Measurements from ENCODE around the gene SMARCAD1.
"Not testable (repeated sequence)": the region's sequence is repeated elsewhere in the genome, so short reads cannot be mapped to it uniquely, and the experiment has no call there.

The SMARCAD1 gene

DNA sequence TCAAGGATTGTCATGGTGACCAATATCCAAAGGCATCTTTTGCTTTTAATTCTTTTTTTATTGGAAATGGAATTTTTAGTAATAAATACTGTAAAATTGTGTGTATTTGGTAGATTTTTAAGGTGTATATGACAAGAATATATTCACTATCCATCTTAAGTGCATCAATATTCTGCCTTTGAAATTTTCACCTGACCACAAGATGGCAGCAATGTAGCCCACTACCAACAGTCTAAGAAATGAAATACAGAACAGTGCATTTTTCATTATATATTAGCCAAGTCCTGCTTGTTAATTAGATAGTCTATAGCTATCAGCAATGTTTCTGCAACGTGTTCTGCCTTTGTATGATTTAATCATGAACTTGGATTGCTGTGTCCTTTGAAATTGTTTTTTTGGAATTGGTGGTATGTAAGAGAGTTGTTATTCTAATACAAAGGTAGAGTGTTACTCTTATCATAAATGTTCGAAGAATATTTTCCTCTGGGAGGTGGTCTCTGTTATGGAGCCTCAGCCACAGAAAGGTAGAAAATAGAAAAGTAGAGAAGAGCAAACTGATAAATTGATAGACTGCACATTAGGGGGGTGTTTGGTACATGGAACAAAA lies 96.8 kb downstream of the SMARCAD1 start:
- DNase-seq, result peak; percentile 68

DNA sequence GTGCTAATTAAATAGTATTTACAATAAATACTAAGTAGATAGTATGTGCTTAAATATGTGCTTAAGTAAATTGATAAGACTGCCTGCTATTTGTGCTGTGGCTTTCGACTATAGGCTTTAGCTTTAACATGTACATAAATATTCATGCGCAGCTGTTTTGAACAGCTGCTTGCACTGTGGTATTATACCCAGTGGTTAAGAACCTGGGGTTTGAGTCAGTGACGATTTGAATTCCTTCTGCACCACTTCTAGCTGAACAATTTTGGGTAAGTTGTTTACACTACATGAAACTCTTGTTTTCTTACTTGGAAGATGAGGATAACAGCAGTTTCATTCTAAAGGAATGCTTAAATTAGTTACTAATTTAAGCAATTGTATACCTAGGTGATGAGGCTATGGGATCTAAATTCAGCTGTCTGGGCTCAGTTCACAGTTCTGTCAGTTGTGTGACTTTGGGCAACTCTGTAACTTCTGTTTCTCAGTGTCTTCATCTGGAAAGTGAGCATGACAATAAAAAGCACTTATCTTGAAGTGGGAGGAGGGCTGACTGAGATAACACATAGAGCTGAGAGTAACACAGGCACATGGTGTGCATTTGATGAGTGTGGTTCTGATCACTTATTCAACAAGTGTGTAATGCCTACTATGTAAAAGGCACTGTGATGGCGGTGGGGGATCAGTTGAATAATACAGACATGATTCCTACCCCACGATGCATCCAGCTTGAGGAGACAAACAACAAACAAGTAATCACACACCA lies 98.0 kb downstream of the SMARCAD1 start:
- DNase-seq, result peak; percentile 56

DNA sequence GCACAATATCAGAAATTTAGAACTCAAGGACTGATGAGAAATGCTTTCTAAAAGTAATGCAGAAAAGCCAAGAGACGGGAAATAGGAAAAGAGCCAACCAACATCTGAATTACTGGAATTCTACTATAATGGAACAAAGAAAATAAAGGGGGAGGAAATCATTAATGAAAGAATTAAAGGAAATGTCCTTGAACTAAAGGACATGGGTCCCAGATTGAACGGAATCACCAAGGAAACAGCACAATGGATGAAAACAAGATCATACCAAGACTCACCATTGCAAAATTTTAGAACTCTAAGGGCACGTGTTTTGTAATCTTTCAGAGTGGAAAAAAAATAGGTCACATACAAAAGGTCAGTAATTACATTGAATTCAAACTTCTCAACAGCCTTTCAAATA lies 99.0 kb downstream of the SMARCAD1 start:
- DNase-seq, result no peak

DNA sequence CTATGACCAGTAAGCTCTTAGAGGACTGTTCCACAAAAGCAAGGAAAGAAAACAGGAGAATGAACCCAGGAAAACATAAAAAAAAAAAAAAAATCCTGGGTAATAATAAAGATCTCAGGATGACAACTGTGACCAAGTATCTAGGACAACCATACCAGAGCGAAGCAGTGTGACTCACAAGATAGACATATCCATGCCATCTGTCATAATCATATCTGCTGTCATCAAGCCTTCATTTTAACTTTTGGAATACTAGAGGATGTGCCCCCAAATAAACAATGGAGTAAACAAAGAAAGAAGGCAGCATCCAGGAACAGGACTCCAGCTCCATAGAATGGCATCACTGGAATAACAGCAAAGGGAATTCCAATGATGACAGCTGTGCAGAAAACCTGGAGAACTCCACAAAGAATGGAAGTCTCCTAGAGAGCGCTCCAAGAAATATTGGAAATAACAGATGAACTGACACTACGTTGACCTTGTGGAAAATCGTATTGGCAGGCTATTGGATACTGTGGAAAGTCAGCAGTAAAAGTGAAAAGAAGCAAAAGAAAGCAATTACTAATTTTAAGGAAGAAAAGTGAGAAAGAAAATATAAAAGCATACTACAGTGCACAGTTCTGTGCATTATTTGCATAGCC lies 99.7 kb downstream of the SMARCAD1 start:
- DNase-seq, result no peak

DNA sequence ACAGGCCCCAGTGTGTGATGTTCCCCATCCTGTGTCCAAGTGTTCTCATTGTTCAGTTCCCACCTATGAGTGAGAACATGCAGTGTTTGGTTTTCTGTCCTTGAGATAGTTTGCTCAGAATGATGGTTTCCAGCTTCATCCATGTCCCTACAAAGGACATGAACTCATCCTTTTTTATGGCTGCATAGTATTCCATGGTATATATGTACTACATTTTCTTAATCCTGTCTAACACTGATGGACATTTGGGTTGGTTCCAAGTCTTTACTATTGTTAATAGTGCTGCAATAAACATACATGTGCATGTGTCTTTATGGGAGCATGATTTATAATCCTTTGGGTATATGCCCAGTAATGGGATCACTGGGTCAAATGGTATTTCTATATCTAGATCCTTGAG lies 112.3 kb downstream of the SMARCAD1 start:
- not testable (repeated sequence) for DNase-seq

DNA sequence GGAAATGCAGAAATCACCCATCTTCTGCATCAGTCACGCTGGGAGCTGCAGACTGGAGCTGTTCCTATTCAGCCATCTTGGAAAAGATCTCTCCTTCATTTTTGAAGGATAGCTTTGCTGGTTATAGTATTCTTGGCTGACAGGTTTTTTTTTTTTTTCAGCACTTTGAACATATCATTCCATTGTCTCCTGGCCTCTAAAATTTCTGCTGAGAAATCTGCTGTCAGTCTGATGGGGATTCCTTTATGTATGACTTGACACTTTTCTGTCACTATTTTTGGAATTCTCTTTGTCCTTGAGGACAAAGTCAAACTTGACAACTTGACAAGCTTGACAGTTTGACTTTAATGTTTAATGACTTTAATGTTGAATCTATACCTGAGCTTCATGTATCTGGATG lies 118.2 kb downstream of the SMARCAD1 start:
- peak; percentile 22 for DNase-seq

DNA sequence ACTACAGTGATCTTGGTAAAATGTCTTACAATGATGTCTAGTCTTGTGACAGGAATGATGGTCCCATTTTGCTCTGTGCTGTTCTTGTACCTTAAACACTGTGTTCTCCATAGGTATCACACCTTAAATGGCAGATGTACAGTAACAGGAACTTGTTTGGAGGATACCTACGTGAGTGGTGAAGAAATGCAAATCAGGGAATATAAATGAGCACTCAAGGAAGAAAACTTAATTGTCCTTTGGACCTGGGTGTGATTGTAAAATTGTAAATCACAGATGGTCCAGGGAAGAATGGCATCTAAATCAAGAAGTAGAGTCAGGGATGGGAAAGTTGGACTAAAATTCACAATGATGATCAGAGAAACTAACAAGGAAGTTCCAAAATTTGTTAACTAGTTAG lies 122.3 kb downstream of the SMARCAD1 start:
- DNase-seq, result no peak

DNA sequence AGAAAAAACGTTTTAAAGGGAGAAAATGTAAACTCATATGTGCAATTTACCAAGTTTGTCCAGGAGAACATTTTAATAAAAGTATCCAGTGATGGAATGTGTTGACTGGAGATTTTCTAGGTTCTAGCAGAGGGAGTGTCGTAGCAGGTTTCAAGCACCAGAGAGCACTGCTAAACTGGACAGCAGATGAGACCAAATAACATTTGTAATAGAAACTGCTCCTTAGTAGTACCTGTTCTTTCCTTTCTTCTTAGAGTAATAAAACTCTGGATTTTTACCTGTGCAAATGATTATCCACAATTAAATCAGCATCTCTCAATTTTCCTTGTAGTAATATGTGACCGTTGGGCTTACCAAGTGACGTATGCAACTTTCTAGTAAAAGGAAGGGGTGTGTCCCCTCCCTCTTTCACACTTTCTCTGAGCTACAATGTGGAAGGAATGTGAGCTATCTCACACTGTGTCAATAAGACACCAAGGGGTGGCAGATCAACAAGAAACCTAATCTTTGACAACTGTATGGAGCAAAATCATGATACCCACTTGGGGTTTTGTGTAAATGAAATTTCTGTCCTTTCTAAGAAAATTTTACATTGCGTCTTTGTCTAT lies 125.4 kb downstream of the SMARCAD1 start:
- peak; percentile 31 for DNase-seq

DNA sequence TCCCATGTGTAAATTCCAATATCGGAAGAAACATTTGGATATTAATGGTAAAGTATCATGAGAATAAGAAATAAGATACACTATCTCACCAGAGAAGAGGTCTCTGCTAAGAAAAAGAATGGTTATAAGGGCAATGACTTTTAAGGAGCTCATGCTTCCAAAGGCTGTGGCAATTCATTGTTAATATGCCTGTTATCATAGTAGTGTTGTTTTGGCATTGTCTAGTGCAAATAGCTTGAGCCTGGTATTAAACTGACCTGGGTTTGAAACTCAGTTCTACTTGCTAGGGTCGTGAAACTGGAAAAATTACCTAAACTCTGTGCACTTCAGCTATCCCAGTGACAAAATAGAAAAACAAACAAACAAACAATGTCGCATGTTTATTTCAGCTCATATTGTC lies 126.2 kb downstream of the SMARCAD1 start:
- DNase-seq, result no peak

DNA sequence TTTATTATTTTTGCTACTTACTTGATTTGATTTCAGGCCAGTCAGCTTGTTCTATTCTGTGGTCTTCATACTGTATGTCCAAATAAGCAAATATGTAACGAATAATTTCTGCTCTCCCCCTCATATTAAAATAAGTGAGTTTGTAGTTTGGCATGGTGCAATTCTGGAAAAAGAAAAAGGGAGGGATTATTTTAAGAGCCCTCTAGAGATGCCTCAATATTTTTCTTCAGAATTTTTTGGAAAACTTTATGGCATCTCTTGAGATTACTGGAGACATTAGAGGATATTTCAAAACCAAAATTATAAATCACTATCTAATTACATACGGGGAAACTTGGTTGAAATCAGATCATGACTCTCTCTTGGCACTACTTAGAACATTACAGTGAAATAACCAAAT lies 126.8 kb downstream of the SMARCAD1 start:
- DNase-seq, result no peak

DNA sequence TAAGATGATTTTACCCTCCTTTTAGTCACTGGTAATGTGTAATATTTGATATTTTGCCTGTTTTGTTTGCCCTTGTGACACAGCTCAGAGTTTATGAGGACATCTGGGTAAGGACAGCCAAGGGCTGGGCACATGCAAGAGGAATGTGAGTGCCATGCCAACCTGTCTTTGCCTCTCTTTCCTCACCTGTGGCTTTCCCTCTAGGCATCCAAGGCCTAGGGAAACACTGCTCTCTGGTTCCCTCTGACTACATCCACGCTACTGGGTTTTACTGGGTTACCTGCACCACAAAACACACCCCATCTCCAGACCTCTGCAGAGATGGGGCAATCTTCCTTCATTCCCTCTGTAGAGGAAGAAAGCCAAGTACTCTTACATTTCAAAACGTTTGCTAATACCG lies 127.3 kb downstream of the SMARCAD1 start:
- DNase-seq, result no peak

DNA sequence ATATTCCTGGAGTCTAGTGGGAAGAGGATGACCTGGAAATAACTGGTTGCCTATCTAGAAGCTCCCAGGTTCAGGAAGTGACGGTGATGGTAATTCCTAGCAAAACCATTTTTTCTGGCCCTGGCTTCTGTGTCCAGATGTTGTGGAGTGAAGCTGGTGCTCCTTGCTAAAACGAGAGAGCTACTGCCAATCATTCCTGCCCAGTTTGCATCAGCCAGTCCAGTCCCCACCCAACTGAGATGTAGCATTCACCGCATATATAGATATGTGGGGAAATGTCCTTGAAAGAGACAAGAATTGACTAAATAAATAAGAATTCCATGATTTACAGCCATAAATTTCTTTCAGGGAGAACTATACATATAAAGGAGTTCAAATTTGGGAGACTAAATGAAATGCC lies 128.6 kb downstream of the SMARCAD1 start:
- DNase-seq, result peak; percentile 54

DNA sequence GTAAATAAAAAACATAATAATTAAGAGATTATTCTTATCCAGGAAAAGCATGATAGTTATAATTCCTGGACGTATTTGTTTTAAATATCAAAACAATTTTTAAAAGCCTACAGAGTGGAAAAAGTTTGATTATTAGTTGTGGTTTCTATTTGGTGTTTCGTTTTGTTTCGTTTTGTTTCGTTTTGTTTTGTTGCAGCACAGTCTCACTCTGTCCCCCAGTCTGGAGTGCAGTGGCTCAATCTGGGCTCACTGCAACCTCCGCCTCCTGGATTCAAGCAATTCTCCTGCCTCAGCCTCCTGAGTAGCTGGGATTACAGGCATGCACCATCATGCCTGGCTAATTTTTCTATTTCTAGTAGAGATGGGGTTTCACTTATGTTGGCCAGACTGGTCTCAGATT lies 129.1 kb downstream of the SMARCAD1 start:
- peak; percentile 54 for DNase-seq

DNA sequence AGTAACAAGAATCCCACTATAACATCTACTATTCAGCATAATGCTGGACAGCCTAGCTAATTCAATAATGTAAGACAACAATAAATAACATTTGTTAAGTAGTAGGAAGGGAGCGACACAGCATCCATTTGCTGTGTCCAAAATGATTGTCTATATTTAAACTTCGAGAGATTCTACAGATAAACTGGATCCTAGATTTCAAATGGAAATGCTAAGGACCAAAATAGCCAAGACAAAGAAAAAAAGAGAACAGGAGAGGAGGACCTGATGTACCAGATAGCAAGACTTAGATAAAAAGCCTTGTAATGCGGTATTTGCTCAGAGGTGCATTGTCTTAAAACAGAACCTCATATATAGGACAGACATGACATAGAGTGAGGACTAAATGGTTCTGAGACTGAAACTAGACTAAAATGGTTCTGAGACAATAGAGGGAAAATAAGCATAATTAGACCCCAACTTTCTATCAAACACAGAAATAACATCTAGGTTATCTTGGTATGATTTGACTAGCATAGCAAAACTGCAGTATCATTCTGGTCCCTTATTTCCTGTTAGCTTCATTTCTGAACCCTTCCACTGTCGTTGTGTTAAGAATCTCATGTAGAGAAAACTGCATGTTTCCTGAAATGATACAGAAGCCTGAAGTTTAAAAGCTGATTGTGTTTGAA lies 131.2 kb downstream of the SMARCAD1 start:
- peak; percentile 39 for DNase-seq

DNA sequence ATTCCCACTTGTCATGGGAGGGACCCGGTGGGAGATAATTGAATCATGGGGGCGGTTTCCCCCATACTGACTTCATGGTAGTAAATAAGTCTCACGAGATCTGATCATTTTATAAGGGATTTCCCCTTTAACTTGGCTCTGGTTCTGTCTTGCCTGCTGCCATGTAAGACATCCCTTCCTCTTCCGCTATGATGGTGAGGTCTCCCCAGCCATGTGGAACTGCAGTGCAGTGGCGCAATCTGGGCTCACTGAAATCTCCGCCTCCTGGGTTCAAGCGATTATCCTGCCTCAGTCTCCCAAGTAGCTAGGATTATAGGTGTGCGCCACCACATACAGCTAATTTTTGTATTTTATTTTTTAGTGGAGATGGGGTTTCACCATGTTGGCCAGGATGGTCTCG lies 132.1 kb downstream of the SMARCAD1 start:
- DNase-seq, result no peak
